Measurements from ENCODE around the gene LGALS12.
"Not testable (repeated sequence)": the region's sequence is repeated elsewhere in the genome, so short reads cannot be mapped to it uniquely, and the experiment has no call there.

Gene LGALS12

DNA sequence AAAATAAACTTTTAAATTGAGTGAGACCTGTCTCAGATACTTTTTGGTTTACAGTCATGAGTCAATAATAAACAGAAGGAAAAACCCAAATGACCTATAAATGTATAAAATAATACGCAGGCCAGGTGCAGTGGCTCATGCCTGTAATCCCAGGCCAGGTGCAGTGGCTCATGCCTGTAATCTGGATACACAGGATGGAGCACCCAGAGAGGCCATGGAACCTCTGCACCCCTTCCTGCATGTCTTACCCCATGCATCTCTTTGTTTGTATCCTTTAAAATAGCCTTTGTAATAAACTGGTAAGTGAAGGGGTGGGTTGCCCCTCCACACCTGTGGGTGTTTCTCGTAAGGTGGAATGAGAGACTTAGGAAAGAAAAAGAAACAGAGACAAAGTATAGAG, 21.8 kb downstream of the LGALS12 start:
- TF ChIP-seq, protein P1, sequence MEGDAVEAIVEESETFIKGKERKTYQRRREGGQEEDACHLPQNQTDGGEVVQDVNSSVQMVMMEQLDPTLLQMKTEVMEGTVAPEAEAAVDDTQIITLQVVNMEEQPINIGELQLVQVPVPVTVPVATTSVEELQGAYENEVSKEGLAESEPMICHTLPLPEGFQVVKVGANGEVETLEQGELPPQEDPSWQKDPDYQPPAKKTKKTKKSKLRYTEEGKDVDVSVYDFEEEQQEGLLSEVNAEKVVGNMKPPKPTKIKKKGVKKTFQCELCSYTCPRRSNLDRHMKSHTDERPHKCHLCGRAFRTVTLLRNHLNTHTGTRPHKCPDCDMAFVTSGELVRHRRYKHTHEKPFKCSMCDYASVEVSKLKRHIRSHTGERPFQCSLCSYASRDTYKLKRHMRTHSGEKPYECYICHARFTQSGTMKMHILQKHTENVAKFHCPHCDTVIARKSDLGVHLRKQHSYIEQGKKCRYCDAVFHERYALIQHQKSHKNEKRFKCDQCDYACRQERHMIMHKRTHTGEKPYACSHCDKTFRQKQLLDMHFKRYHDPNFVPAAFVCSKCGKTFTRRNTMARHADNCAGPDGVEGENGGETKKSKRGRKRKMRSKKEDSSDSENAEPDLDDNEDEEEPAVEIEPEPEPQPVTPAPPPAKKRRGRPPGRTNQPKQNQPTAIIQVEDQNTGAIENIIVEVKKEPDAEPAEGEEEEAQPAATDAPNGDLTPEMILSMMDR (IDR thresholded peaks at IDR 0.05; ENCODE audit: borderline replicate concordance, control extremely low read depth, extremely low read depth, insufficient read depth, missing control alignments), result no peak
- DNase-seq (ENCODE audit: low spot score), result no peak
- in situ Hi-C loops (cut with MboI; ENCODE audit: low sequenced_read_pairs, unreplicated experiment), result no loop called here

DNA sequence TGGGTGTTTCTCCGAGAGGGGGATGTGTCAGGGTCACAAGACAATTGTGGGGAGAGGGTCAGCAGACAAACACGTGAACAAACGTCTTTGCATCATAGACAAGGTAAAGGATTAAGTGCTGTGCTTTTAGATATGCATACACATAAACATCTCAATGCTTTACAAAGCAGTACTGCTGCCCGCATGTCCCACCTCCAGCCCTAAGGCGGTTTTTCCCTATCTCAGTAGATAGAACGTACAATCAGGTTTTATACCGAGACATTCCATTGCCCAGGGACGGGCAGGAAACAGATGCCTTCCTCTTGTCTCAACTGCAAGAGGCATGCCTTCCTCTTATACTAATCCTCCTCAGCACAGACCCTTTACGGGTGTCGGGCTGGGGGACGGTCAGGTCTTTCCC, 22.3 kb downstream of the LGALS12 start:
- DNase-seq (ENCODE audit: low spot score); in situ Hi-C loops (cut with MboI; ENCODE audit: low sequenced_read_pairs, unreplicated experiment): not testable (repeated sequence)

DNA sequence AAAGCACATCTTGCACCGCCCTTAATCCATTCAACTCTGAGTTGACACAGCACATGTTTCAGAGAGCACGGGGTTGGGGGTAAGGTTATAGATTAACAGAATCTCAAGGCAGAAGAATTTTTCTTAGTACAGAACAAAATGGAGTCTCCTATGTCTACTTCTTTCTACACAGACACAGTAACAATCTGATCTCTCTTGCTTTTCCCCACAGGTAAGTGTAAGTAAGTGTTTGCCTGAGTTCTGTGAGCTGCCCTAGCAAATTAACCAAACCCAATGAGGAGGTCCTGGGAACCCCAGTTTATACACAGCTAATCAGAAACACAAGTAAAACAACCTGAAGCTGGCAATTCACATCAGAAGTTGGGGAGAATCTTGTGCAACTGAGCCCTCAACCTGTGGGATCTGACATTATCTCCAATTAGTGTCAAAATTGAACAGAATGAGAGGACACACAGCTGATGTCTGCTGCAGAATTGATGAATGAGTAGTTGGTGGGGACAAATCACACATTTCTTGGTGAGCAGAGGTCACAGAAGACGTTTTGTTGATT, 22.9 kb downstream of the LGALS12 start:
- in situ Hi-C loops (cut with MboI; ENCODE audit: low sequenced_read_pairs, unreplicated experiment); DNase-seq (ENCODE audit: low spot score): not testable (repeated sequence)

DNA sequence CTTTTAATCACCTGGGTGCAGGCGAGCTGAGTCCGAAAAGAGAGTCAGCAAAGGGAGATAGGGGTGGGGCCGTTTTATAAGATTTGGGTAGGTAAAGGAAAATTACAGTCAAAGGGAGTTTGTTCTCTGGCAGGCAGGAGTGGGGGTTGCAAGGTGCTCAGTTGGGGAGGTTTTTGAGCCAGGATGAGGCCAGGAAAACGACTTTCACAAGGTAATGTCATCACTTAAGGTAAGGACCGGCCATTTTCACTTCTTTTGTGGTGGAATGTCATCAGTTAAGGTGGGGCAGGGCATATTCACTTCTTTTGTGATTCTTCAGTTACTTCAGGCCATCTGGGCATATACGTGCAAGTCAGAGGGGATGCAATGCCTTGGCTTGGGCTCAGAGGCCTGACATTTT, 23.5 kb downstream of the LGALS12 start:
- in situ Hi-C loops (cut with MboI; ENCODE audit: low sequenced_read_pairs, unreplicated experiment); DNase-seq (ENCODE audit: low spot score): not testable (repeated sequence)

DNA sequence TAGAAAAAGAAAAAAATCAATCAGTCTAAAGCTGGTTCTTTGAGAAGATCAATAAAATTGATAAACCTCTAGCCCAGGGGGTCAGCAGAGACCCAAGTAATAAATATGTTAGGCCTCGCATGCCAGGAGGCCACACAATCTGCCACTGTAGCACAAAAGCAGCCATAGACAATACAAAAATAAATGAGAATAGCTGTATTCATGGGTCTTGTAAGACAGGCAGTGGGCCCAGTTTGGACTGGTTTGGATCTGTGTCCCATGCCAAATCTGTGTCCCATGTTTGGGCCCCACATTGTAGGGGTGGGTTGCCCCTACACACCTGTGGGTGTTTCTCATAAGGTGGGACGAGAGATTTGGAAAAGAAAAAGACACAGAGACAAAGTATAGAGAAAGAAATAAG, 24.1 kb downstream of the LGALS12 start:
- in situ Hi-C loops (cut with MboI; ENCODE audit: low sequenced_read_pairs, unreplicated experiment), result no loop called here
- TF ChIP-seq, protein P1 (IDR thresholded peaks at IDR 0.05; ENCODE audit: borderline replicate concordance, control extremely low read depth, extremely low read depth, insufficient read depth, missing control alignments), result no peak
- no peak for DNase-seq (ENCODE audit: low spot score)

DNA sequence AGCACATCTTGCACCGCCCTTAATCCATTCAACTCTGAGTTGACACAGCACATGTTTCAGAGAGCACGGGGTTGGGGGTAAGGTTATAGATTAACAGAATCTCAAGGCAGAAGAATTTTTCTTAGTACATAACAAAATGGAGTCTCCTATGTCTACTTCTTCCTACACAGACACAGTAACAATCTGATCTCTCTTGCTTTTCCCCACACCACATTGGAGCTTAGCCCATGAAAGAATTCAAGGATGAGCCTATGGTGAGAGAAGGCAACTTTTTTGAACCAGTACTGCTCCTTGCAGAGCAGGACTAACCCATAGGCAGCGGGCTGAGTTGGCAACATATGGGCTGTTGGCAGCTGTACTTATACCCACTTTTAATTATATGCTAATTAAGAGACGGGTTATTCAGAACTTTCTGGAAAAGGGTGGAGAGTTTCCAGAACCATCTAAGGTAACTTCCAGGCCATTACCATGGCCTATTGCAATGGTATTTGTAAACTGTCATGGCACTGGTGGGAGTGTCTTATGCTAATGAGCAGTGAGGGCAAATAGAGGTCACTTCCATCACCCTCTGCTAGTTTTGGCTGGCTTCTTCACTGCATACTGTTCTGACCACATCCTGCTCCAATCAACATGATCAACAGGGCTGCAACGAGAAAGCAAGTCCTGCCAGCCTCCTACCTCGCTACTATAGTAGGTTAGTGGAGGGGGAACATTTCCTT, 25.3 kb downstream of the LGALS12 start:
- peak; percentile 12 for DNase-seq (ENCODE audit: low spot score)
- in situ Hi-C loops (cut with MboI; ENCODE audit: low sequenced_read_pairs, unreplicated experiment), result not testable (repeated sequence)

DNA sequence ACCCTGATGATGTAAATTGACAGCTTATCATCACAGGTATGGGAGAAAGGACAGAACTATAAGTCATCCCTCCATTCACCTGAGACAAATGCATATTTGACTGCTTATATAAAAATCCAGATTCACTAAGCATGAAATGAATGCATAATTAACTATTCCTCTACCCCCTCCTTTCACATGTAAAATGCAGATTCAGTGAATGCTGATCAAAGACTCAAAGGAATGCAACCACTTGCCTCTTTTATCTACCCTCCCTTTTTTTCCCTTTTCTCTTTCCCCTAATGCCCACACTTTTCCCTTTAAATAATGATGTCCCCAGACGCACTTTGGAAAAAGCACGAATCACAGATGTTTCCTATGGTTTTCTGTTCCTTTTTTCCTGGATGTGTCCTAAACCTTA, 26.2 kb downstream of the LGALS12 start:
- DNase-seq (ENCODE audit: low spot score), result no peak
- in situ Hi-C loops (cut with MboI; ENCODE audit: low sequenced_read_pairs, unreplicated experiment), result no loop called here
- TF ChIP-seq, protein P1 (IDR thresholded peaks at IDR 0.05; ENCODE audit: borderline replicate concordance, control extremely low read depth, extremely low read depth, insufficient read depth, missing control alignments), result no peak

DNA sequence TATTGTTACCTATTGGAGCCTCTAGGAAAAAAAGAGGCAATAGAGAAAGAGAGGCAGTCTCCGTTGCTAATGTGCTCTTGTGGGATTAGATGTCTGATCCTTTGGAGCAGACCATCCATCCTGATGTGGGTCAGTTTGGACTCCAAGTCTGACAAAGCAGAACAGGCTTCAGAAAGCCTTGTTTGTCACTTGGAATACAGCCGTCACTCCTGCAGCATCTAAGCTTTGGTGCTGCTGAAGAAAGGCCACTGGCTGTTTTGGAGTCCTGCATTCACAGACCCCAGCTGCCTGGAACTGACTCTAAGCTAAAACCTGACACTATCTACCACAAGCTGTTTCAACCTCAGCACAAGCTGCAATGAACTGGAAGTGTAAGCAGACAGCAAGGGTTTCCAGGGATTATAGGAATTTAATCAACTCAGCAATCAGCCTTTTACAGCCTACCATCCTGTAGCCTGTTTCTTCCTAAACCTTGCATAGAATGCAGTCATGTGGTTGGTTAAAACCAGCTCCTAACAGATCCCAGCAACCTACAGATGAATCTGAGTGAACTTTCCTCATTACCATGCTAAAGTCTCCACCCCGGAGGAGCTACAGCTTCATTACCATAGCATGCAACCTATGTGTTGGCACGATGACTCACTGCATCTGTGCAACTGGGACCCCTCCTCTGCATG, 27.1 kb downstream of the LGALS12 start:
- in situ Hi-C loops (cut with MboI; ENCODE audit: low sequenced_read_pairs, unreplicated experiment), result no loop called here
- DNase-seq (ENCODE audit: low spot score), result no peak
- TF ChIP-seq, protein P1 (IDR thresholded peaks at IDR 0.05; ENCODE audit: borderline replicate concordance, control extremely low read depth, extremely low read depth, insufficient read depth, missing control alignments), result no peak

DNA sequence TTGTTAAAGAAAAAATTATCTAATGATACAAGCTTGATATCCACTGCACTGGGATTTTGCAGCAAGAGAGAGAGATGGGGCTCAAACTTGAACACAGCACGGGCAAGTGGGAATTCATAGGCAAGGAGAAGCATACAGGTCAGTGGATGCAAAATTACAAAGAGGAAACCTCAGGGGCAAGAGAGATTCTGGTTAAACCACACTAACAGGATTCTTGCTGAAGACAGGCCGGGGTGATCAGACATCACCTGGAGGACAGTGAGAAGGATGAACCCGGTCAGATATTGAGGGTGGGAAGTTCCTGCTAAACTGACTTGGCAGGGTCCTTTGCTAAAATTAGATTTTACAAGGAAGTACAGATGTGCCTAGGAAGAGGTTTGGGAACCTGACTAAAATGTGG, 28.2 kb downstream of the LGALS12 start:
- no peak for DNase-seq (ENCODE audit: low spot score)
- TF ChIP-seq, protein P1 (IDR thresholded peaks at IDR 0.05; ENCODE audit: borderline replicate concordance, control extremely low read depth, extremely low read depth, insufficient read depth, missing control alignments), result no peak
- in situ Hi-C loops (cut with MboI; ENCODE audit: low sequenced_read_pairs, unreplicated experiment), result no loop called here

Data from GM13976 (cell line).